ENCODE results near the gene FREM3.

- TF ChIP-seq EZH2 (IDR thresholded peaks at IDR 0.05; ENCODE audit: insufficient read depth, poor library complexity, severe bottlenecking) (no peak), EZH2phosphoT487 (IDR thresholded peaks at IDR 0.05; ENCODE audit: insufficient read depth, low read depth) (no peak)
These were observed 987 bp downstream of the FREM3 start for GRCh38 chr4:143699331-143700045.

All from GM23248 (cell line).